HL-60/S4 treated with phorbol 12-myristate 13-acetate at 8.2 ng/mL for 4 days and 3 days (cell line): ENCODE measurements around the gene TMEM271.
"Not testable (repeated sequence)": the region's sequence is repeated elsewhere in the genome, so short reads cannot be mapped to it uniquely, and the experiment has no call there.

ENCODE experiments used
- in situ Hi-C: fragments of 300-500 bp; cut with MboI; formaldehyde crosslinking; loops from 2 replicates; pipeline ENCODE4 v1.15.0; 2022; ENCODE audit warnings: low sequenced_read_pairs

TMEM271 gene

GRCh38 chr4:566508-567295 is 9.4 kb downstream of the TMEM271 start:
- in situ Hi-C loops, result no loop called here

- in situ Hi-C loops, result no loop called here
Measured at GRCh38 chr4:566035-566434, 10.1 kb downstream of the TMEM271 start.

GRCh38 chr4:565614-566013 is 10.5 kb downstream of the TMEM271 start:
- in situ Hi-C loops, result not testable (repeated sequence)

- in situ Hi-C loops, result not testable (repeated sequence)
Measured at GRCh38 chr4:562458-562857, 13.6 kb downstream of the TMEM271 start.

GRCh38 chr4:561426-561825 is 14.7 kb downstream of the TMEM271 start:
- in situ Hi-C loops, result no loop called here

- in situ Hi-C loops, result no loop called here
Measured at GRCh38 chr4:560731-561291, 15.3 kb downstream of the TMEM271 start.

- in situ Hi-C loops, result no loop called here
Measured at GRCh38 chr4:560061-560460, 16.0 kb downstream of the TMEM271 start.

GRCh38 chr4:555566-556275 is 20.4 kb downstream of the TMEM271 start:
- in situ Hi-C loops, result no loop called here

- in situ Hi-C loops, result not testable (repeated sequence)
Measured at GRCh38 chr4:554793-555320, 21.2 kb downstream of the TMEM271 start.

- in situ Hi-C loops, result no loop called here
Measured at GRCh38 chr4:552019-552418, 24.1 kb downstream of the TMEM271 start.

GRCh38 chr4:550268-550667 is 25.8 kb downstream of the TMEM271 start:
- in situ Hi-C loops, result not testable (repeated sequence)

GRCh38 chr4:548976-549375 is 27.1 kb downstream of the TMEM271 start:
- in situ Hi-C loops, result no loop called here

GRCh38 chr4:545612-546011 is 30.5 kb downstream of the TMEM271 start:
- in situ Hi-C loops, result no loop called here

GRCh38 chr4:544386-545105 is 31.5 kb downstream of the TMEM271 start:
- in situ Hi-C loops, result no loop called here

- in situ Hi-C loops, result no loop called here
Measured at GRCh38 chr4:541271-541670, 34.8 kb downstream of the TMEM271 start.

- in situ Hi-C loops, result no loop called here
Measured at GRCh38 chr4:538542-539142, 37.5 kb downstream of the TMEM271 start.

- in situ Hi-C loops, result no loop called here
Measured at GRCh38 chr4:537436-538264, 38.4 kb downstream of the TMEM271 start.

- in situ Hi-C loops, result no loop called here
Measured at GRCh38 chr4:536351-536972, 39.6 kb downstream of the TMEM271 start.

GRCh38 chr4:535924-536281 is 40.2 kb downstream of the TMEM271 start:
- in situ Hi-C loops, result no loop called here
